Epithelial cell of proximal tubule (primary cell): Measurements from ENCODE around the gene STAG2. TPM values are rescaled to one million over a fixed set of nuclear protein-coding genes. Genes with fewer than 3 reads are reported as not detected.
A peak's percentile ranks its signal among the peaks of the same experiment; 100 is the strongest.

ENCODE experiments used
- DNase-seq: peaks from one replicate; pipeline ENCODE4 v3.0.0-alpha.2; 2011; ENCODE audit warnings: low read depth
- H3K4me3 ChIP-seq: 2 replicates; pipeline ENCODE4 v1.5.1; 2011; ENCODE audit warnings: low read depth, mild to moderate bottlenecking, low read length
- total RNA-seq: library from RNA; depleted of rRNA; stranded (reverse); fragments of >200 nt; gene quantifications from 2 replicates; pipeline ENCODE4 v1.2.3, GENCODE V29; 2015
- TF ChIP-seq, protein P1 (sequence below): conservative IDR thresholded peaks from 2 replicates; pipeline ENCODE4 v1.5.1; 2012; ENCODE audit warnings: low read depth, mild to moderate bottlenecking, low read length

The STAG2 gene
- 37.3 and 45.3 TPM in 2 replicates for total RNA-seq

DNA sequence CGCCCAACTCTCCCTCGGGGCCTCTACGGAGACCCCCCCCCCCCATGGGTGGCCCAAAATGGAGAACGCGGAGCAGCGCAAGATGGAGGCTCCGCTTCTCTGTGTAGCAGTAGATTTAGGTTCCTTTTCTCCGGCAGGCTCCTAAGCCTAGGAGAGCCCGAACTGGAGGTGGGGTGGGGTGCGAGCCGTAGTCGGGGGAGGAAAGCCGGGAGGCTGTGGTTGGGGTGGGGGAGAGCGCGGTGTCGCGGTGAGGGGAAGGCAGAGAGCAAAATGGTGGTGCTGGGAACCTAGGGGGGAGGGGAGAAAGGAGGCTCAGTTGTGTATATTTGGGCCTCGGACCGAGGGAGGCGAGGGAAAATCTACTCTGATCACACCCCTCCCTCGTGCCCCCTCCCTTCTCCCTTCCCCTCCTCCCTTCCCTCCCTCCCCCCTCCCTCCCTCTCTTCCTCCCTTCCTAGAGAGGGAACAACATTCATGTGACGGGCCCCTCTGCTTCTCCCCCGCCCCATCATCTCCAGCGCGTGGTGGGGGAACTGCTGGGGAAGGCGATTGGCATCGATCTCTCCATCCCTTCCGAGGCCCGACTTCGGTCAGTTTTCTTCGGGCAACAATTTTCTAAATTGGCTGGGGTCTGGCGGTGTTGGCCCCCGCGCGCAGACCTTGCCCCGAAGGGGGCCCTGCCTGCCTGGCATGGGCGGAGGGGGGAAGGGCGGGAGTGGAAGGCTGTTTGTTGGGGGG is at the start of gene STAG2:
Gene STAG2, plus strand, starts transcription at position 439 of the 738 bp plus-strand sequence. CDS start 60,922 bp downstream, outside the sequence.
- TF ChIP-seq, protein P1, sequence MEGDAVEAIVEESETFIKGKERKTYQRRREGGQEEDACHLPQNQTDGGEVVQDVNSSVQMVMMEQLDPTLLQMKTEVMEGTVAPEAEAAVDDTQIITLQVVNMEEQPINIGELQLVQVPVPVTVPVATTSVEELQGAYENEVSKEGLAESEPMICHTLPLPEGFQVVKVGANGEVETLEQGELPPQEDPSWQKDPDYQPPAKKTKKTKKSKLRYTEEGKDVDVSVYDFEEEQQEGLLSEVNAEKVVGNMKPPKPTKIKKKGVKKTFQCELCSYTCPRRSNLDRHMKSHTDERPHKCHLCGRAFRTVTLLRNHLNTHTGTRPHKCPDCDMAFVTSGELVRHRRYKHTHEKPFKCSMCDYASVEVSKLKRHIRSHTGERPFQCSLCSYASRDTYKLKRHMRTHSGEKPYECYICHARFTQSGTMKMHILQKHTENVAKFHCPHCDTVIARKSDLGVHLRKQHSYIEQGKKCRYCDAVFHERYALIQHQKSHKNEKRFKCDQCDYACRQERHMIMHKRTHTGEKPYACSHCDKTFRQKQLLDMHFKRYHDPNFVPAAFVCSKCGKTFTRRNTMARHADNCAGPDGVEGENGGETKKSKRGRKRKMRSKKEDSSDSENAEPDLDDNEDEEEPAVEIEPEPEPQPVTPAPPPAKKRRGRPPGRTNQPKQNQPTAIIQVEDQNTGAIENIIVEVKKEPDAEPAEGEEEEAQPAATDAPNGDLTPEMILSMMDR: no peak
- no peak for DNase-seq
- peak within 1 kb of the TSS; percentile 80 for H3K4me3 ChIP-seq

DNA sequence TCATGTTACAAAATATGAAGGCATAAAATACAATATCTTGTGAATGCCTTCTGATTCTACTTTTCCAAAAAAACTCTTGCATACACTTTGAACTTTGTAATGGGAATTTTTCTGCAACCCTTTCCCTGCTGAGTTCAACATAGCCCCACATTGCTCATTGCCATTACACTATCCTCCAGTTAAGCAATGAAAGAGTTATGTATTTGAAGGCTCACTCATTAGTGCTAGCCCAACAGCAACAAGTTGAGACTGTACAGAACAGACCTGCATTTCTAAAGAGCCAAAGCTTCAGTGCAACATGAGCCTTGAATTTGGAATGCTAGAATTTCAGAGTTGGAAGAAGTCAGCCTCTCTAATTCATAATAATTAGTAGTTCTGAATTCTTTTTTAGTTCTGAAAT is 44.4 kb upstream of the STAG2 start:
- no peak for DNase-seq
- no peak overlapping the region for H3K4me3 ChIP-seq
- TF ChIP-seq, protein P1: no peak

DNA sequence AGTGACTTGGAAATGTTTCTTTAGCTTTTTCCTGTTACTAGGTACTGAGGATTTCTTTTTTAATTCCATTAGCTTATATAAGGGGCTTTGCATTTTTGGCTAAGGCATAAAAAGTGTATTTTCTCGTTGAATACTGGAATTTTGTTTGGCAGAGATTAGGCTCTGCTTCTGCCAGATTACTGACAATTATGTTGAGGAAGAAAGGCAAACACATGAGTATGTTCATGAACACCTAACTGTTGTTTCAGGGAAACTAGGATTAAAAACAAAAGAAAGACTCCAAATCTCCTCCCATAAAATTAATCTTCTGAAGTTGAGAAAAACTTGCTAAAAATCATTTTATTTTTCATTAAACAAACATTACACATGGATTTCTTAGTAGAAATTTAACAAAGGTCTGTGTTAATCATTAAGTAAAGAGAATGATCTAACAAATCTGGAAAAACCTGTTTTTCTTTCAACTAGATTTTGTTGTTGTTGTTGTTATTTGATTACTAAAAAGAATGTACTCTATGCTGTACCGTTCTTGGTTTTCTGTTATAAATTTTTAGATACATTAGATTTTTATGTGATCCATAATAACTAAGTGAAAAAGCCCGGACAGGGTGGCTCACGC is 43.3 kb upstream of the STAG2 start:
- H3K4me3 ChIP-seq: no peak overlapping the region
- no peak for DNase-seq
- TF ChIP-seq, protein P1: no peak

DNA sequence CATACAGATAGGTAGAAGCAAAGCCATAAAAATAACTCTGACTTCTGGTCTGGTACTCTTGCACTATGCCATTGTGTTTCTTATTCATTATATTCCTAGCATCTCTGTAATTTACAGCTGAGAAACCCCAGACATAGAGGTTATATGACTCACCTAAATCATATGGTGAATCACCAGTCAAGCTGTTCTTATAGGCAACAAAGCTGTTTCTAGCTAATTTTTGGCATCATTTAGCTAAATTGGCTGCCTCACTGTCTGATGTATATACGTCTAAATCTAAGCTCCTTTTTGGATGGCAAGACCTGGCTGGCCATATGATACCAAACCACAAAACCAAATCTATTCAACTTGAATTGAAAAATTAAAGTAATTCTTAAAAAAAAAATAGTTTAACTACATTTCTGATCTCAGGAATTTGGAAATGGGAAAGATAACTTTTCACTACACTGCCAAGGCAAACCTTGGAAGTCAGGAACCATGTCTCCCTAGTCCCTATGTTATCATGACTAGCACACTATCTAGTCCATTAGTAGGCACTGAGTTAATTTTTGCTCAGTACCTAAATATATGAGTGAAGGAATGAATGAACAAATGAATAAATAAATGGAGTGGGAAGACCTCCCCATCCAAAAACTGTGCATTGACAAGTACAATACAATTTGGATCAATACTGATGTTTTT is 41.3 kb upstream of the STAG2 start:
- TF ChIP-seq, protein P1: no peak
- no peak overlapping the region for H3K4me3 ChIP-seq
- DNase-seq: no peak

DNA sequence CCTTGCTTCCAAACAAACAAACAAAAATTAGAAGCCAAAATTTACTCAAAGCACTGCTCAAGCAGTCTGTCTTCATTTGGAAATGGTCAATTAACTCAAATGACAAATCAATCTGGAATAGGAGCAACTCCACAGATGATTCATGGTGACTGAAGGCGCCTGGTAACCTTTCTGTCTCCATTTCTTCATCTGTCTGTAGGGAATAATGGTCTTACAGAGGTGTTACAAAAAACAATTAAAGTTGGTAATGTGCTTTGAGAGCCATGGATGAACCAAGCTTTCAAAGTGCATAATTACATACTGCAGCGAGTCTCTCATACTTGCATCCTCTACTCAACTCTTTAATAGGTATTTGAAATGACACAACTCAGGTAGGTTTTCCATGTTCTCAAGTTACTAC is 38.3 kb upstream of the STAG2 start:
- H3K4me3 ChIP-seq: no peak overlapping the region
- DNase-seq: no peak

DNA sequence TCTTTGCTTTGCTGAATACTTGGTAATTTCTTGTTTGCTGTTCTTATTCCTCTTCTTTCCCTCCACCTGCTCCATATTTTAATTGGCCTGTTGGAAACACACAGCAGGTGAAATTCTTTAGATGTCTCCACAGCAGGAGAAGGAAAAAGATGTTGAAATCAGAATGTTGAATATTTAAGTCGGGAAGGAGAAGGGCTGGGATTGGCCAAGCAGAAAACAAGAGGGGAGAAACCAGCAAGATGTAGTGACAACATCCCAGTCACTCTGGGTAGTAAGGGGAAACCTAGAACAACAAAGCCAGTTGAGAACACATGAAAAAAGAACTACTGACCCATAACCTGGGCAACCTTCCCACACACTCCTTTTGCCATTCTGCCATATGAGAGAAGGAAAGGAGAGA is 37.3 kb upstream of the STAG2 start:
- TF ChIP-seq, protein P1: no peak
- peak; percentile 47 for DNase-seq
- H3K4me3 ChIP-seq: no peak overlapping the region

More for the DNA sequence above, 38.3 kb upstream of the STAG2 start:
- TF ChIP-seq, protein P1: no peak
